ENCODE measurements around the gene CELF1.

Gene CELF1

DNA sequence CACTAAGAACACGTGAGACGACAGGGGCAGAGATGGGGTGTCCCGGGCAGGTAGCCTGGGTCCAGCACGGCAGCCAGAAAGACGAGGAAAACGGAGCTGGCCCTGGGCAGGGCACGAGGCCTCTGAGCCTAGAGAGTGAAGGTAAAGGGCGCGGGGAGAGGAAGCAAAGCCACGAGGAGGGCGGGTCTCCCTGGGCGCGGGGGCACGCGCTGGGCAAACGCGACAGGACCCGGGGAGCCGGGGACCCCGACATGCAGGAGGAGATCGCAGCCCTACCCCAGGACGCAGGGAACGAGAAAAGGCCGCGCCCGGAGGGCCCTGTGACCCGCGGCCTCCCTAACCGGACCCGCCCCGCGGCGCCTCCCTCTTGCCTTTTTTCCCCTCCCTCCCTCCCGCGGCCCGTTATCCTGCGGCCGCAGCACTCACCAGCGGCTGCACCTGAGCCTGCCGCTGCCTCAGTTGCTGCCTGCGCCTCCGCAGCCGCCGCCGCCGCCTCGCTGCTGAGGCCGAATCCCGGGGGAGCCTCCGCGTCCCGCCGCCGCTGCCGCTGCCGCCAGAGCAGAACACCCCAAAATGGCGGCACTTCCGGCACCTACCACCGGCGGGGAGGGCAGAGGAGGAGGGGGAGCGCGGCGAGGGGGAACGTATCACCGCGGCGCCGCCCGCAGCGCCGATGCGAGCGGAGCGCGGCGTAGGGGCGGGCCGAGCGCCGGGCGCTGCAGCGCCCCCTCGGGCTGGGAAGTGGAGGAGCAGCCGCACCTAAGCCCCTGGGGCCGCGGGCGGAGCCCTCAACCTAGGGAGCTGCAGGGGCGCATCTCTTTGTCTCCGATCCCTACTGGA lies at the start of gene CELF1:
TSS of gene CELF1 (minus strand) at position 567 of the 840 bp plus-strand sequence. CDS start 53,609 bp downstream, outside the sequence.
- in situ Hi-C loops (cut with HindIII; ENCODE audit: low sequenced_read_pairs): no loop called here

DNA sequence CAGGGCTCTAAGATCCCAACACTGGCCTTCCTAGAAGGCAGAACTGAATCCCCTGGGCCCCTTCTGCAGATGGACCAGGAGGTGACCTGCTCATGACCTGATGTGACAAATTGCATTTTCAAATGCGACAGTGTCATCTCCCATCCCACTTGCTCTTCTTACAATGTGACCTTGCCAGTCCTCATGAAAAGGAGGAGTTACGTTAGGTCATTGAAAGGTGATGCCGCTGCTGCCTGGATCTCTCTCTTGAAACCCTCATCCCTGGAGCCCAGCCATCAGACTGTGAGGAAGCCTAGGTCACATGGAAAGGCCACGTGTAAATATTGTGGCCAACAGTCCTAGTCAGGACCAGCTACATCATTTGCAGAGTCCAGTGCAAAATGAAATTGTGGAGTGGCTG lies 47.0 kb upstream of the CELF1 start:
- in situ Hi-C loops (cut with HindIII; ENCODE audit: low sequenced_read_pairs): no loop called here

DNA sequence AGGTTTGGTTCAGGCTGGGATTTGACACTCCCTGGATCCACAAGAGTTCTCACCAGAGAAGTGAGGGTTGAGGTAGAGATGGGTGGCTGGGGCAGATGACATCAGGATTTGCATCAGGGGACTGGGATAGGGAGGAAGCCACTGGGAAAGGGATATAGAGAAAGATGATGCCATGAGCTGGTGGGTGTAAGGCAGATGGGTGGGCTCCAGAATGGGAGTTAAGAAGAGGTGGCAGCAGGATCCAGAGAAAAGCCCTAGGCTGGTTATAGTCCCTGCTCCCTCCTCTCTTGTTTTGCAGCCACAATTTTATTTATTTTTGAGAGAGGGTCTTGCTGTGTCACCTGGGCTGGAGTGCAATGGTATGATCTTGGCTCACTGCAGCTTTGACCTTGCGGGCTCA lies 43.0 kb upstream of the CELF1 start:
- in situ Hi-C loops (cut with HindIII; ENCODE audit: low sequenced_read_pairs): no loop called here

DNA sequence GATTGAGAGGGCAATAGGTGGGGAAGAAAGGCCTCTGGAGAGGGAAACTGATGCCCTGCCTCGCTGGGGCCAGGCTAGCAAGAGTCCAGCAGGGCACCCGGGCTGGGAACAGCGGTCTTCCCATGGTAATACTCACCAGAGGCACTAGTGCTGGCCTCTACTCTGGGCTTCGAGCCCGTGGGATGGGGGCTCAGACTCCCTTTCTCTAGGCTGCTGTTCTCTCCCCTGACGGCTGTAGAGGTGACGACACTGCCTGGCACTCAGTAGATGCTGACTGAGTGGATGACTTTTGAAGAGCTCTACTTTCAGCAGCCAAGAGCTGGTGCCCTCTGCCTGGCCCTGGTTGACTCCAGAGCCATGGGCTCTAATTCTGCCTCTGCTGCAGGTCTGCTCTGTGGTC lies 42.1 kb upstream of the CELF1 start:
- in situ Hi-C loops (cut with HindIII; ENCODE audit: low sequenced_read_pairs): no loop called here

DNA sequence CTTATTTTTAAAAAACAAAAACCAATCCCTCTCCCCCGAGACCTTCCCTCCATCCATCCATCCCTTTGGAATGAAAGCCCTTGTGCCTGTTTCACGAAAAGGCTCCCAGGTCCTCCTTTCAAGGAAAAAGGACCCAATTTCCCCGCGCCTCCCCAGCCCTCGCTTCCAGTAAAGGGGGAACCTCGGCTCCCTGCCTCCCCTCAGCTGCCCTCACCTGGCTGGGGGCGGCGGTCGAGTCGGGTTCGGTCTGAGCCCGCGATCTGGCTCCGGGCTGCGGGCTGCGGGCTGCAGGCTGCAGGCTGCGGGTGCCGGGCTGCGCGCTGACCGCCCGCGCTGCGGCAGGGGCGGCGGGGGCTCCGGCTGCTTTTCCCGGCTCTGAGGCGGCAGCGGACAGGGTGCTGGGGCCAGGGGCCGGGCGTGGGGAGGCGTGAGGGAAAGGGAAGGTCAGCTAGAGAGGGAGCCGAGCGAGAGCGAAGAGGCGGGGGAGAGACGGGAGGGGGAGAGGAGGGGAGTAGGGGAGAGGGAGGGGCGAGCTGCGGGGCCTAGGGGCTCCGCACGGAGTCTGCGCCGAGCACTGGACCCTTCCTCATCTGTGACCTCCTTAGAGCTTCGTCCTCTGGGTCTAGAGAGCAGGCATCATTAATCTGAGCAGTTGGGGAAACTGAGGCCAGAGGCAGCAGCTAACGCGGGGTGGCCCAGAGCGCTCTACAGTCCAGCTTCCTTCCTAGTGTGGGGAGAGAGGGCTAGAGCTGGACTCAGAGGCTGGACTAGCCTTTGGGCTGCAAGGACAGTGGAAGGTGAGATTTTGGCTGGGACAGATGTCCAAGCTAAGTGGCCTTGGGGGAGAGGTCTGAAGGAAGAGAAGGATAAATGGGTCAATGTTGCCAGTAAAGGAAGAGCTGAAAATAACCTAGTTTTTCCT lies 41.3 kb upstream of the CELF1 start, which contains the start of gene C1QTNF4:
TSS of gene C1QTNF4 (minus strand) at position 478 of the 922 bp plus-strand sequence. CDS start 3,601 bp downstream, outside the sequence.
- in situ Hi-C loops (cut with HindIII; ENCODE audit: low sequenced_read_pairs): no loop called here

DNA sequence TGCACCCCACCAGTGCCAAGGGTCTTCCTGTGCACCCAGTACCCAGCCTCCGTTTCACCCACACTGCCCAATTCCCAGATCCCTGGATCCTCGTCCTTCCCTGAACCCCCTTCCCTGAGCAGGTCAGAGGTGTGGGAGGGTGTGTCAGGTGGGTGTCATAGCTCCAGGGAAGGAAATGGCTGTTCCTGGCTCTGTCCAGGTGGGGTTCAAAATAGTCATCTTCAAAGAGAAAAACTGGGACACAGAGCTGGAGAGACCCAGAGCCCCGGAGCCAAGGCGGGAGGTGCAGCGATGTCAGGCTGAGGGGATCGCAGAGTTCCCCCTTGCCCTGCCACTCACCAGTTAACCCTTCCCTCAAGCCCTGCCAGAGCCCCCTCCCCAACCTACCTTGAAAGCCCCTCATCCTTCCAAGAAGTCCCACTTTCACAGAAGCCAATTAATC lies 40.6 kb upstream of the CELF1 start:
- in situ Hi-C loops (cut with HindIII; ENCODE audit: low sequenced_read_pairs): no loop called here

DNA sequence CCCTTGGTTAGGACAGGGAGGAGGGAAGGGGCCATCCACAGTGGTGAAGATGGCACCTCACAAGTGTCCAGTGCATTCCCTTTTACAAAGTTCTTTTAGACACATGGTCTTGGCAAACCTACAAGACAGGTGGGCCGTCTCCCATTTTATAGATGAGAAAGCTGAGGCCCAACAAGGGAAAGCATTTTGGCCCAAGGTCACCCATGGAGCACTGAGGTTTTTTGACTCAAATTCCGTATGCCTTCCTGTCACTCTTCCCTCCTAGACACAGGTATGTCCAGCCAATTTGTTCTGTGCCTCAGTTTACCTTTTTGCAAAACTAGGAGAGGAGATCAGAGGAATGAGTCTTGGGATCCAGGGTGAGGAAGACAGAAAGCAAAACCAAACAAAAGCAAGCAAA lies 40.0 kb upstream of the CELF1 start:
- in situ Hi-C loops (cut with HindIII; ENCODE audit: low sequenced_read_pairs): no loop called here

DNA sequence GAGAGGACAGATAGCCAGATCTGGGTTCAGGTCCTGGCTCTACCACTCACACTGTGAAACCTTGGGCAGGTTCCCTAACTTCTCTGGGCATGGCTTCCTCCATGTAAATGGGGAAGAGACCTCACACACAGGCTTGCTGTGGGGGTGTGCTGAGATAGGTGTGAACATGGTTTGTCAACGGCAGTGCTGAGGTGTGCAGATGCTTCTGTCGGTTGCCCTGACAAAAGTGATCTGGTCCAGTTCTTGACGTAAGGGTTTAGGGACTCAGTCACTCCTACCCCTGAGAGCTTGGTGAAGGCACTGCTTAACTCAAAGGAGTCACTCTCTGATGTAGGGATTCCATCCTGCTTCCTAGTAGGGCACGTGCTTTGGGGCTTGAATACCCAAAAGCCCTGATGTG lies 39.3 kb upstream of the CELF1 start:
- in situ Hi-C loops (cut with HindIII; ENCODE audit: low sequenced_read_pairs): no loop called here

DNA sequence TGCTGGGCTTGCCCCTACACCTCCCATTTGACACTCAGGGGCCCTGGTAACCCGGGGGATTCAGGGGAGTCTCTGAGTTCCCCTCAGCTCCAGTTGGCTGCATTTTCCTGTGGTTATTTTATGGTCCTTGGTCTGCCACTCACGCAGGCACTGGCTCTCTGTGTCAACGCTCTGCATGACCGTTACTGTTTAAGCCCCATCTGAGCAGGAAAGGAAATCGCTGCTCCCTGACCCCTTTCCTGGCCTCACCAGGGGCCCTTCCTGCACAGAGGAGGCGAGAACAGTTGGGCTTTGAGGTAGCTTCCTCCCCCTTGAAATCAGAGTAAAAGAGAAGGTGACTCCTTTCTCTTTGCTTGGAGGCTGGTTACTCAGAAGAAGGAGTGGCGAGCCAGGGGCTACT lies 38.8 kb upstream of the CELF1 start:
- in situ Hi-C loops (cut with HindIII; ENCODE audit: low sequenced_read_pairs): no loop called here

DNA sequence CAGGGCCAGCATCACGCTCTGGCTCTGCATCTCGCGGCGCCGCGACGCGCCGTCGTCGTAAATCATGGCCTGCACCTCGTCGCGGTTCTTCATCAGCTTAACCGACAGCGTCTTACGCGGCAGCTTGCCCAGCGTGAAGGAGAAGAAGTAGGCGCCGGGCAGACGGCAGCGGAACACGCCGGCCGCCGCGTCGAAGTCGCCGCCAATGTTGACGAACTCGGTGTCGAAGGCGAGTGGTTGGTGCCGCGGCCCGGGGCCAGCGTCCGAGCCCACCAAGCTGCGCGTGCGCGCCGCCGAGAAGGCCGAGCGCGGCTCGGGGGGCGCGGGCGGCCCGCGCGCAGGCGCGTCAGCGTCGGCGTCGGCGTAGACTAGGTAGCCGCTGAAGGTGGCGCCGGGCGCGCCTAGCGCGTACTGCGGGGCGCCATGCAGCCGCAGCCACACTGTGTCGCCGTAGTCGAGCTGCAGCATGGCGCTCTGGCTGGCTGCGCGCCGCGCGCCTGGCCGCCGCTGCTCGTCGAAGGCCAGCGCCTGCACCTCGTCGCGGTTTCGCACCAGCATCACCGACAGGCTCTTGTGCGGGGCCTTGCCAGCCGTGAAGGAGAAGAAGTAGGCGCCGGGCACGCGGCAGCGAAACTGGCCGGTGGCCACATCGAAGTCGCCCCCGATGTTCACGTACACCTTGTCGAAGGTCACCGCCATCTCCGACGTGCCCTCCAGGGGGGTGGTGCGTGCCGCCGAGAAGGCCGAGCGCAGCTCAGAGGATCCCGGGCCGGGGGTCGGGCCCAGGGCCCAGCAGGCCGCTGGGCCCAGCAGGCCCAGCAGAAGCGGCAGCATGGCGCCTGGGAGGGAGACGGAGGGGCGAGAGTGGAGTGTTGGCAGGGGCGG lies 37.3 kb upstream of the CELF1 start:
- in situ Hi-C loops (cut with HindIII; ENCODE audit: low sequenced_read_pairs): no loop called here

DNA sequence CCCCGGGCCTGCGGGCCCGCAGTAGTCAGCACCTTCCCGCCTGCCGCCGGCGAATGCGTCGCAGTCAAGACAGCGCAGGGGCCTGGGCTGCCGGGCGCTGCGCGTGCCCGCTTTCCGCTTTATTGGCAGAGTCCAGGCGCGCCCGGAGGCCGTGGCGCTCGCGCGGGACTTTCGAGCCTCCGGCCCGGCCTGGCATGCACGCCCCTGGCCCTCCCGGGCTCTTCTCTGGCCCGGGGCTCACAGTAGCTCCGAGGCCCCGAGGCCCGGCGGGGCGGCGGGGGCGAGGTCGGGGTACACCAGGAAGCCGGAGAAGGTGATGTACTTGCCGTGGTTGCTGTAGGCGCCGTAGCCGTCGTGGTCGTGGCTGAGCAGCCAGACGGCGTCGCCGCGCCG lies 36.6 kb upstream of the CELF1 start:
- in situ Hi-C loops (cut with HindIII; ENCODE audit: low sequenced_read_pairs): no loop called here

DNA sequence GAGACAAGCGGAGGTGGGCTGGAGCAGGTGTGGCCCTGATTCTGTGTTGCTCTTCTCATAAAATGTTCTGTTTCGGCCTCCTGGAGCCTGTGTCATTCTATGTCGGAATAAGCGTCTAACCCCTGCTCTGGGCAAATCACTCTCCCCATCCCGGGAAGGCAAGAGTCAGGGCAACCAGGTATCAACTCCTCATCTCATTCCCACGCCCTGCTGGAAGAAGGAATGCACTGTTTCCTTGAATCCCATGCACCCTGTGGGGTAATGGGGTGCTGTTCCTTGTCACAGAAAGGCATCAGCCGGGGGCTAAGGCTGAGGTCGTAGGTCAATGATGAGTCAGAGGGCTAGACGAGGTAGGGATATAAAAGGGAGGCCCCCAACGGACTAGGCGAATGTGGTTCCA lies 36.2 kb upstream of the CELF1 start:
- in situ Hi-C loops (cut with HindIII; ENCODE audit: low sequenced_read_pairs): no loop called here

DNA sequence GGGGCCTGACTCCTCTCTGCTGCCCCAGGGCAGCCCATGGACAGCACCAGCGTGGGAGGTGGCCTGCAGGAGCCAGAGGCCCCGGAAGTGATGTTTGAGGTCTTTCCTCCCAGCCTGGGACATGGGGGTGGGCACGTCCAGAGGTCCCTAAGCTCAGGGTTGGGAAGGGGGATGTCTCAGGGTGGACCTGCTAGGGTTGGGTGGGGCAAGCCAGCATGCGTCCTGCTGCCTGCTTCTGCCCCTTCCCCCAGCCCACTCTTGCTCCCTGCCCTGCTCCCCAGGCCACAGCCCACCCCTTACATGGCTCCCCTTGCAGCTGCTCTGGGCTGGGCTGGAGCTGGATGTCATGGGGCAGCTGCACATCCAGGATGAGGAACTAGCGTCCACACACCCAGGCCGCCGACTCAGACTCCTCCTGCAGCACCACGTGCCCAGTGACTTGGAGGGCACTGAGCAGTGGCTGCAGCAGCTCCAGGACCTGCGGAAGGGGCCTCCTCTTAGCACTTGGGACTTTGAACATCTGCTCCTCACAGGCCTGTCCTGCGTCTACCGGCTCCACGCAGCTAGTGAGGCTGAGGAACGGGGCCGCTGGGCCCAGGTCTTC lies 34.9 kb upstream of the CELF1 start:
- in situ Hi-C loops (cut with HindIII; ENCODE audit: low sequenced_read_pairs): no loop called here

DNA sequence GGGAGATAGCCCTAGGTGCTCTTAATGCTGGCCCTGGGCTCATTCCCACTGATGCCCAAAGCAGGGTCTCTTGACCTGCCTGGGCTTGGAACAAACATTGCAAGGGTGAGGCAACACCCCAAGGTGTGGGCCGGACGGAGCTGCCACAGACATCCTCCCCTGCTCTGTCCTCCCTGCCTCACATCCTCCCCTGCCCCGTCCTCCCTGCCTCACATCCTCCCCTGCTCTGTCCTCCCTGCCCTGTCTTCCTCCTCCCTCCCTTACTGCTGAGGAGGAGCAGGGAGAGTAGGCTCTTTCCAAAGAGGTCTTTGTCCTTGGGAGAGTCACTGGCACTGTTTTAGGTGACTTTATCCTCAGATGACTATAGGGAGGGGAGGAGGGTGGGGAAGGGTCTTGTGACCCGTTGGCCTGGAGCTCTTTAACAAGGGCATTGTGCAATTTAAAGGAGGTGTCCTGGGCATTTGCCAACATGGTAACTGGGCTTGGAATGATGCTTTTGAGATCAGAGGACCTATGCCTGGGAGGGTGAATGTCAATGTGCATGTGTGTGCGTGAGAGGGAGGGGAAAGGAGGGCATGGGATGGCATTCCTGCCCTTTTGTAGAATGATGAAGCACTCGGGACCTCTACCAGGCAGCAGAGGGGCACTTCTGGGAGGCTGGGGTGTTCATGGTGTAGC lies 34.2 kb upstream of the CELF1 start:
- in situ Hi-C loops (cut with HindIII; ENCODE audit: low sequenced_read_pairs): no loop called here

DNA sequence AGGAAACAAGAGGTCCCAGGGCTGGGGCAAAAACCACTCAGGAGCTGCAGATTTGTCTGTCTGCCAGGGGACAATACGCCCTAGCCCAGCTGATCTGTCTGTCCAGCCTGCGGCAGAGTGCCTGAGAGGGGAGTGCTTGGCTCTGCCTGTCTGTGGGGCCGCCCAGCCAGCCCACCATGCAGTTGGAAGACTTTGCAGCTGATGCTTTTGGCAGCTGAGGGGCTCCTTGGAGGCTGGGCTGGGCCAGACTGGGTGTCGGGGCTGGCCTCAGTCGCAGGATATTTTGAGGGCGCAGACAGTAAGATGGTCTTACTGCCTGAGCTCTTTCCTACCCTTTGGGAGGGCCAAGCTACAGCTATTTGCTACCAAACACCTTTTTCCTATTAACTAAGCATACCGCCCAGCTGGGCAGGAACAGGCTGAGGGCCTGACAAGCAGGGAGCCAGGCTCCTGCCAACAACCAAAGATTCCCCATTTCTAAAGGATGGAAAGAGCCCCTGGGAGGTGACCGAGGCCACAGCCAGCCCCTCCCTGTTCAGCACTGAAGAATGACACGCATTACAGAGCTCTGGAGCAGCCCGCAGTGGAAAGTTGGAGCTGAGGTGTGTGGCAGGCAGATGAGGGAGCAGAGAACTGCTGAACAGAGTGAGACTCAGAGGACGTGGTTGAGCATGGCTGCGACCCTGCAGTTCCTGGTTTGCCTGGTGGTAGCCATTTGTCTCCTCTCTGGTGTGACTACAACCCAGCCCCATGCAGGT lies 33.3 kb upstream of the CELF1 start, which contains the start of gene FAM180B:
TSS of gene FAM180B (plus strand) at position 581 of the 758 bp plus-strand sequence. CDS start at position 672, 91 bp downstream.
- in situ Hi-C loops (cut with HindIII; ENCODE audit: low sequenced_read_pairs): no loop called here

DNA sequence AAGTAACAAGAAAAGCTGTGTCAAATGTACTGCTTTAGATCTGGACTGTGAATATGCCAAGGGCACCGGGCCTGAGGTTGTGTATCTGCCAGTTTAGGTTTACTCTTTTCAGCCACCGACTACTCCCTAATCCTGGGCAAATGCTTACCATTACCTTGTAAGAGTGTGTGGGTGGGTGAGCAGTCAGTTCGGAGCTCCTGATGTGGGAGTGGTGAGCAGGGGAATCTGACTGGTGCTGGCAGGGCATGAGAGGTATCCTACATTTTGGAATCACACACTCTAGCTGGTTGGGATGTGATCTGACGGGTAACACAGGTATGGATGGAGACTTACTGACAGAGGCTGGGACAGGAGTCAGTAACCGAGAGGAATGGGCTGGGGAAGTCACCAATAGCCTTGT lies 30.9 kb upstream of the CELF1 start:
- in situ Hi-C loops (cut with HindIII; ENCODE audit: low sequenced_read_pairs): no loop called here

DNA sequence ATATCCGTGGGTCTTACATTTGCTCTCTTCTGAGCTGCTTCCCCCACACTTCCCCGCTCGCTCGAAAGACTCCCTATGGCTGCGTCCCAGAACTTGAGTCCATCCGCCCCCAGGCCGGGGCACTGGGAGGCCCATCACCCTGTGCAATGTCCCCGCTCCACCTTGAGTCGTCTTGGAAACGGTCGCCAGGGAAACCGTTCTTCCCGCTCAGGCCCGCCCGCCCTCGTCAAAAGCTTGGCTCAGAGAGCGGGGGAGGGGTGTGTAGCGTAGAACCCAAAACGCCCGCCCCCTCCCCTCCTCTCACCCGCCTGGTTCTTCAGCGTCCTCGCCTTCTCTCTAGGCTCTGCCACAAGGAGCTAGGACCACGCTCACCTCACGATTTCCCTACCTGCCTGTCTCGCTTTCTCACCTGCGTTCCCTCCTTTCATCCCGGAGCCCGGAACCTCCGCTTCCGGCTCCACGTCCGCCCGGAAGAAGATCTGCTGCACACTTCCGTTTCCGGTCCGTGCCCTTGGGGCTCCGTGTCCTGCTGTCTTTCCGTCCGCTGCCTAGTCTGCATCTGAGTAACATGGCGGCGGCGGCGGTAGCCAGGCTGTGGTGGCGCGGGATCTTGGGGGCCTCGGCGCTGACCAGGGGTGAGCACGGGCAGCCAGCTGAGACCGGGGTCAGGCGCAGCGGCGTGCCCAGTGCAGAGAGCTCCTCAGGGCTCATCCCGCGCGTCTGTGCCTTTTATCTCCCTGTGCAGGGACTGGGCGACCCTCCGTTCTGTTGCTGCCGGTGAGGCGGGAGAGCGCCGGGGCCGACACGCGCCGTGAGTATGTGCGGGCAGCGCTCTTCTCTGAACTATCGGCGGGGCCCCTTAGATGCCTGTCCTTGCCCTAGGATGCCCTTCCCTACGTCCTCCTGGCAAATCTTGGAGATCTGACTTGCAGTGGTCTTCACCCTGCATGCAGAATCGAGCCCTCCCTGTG lies 25.9 kb upstream of the CELF1 start, which contains the start of the genes KBTBD4 and NDUFS3:
TSS of gene KBTBD4 (minus strand) at position 447 of the 971 bp plus-strand sequence. CDS start at position 428, 19 bp downstream.
TSS of gene NDUFS3 (plus strand) at position 551 of the 971 bp plus-strand sequence. CDS start at position 569, 18 bp downstream.
- in situ Hi-C loops (cut with HindIII; ENCODE audit: low sequenced_read_pairs): no loop called here

Data from DLD1 (cell line).